ENCODE measurements around the gene PDIA3.
"Not testable (repeated sequence)": the region's sequence is repeated elsewhere in the genome, so short reads cannot be mapped to it uniquely, and the experiment has no call there.

The PDIA3 gene

GRCh38 chr15:43808960-43809678, 62.9 kb downstream of the PDIA3 start:
- FAIRE-seq: no peak

GRCh38 chr15:43815064-43815463, 68.8 kb downstream of the PDIA3 start:
- not testable (repeated sequence) for FAIRE-seq

More at GRCh38 chr15:43808960-43809678, 62.9 kb downstream of the PDIA3 start:
- DNase-seq (ENCODE audit: insufficient read length, low spot score): no peak

GRCh38 chr15:43821505-43821904, 75.3 kb downstream of the PDIA3 start:
- no peak for FAIRE-seq
- no peak for DNase-seq (ENCODE audit: insufficient read length, low spot score)

More at GRCh38 chr15:43815064-43815463, 68.8 kb downstream of the PDIA3 start:
- not testable (repeated sequence) for DNase-seq (ENCODE audit: insufficient read length, low spot score)
